Uterus (tissue), 2 donors: Measurements from ENCODE around the gene CILP.
A peak's percentile ranks its signal among the peaks of the same experiment; 100 is the strongest.

Experiments used
- CTCF ChIP-seq, 4 experiments: fragments of 200-600 bp in 2 of 4; fragments of 450-650 bp in 2 of 4; sonication (generic) in 2 of 4; IDR thresholded peaks; one replicate each; pipeline ENCODE4 v1.5.1; 2016 to 2019; ENCODE audit warnings: antibody characterized with exemption in 4 of 4, mild to moderate bottlenecking in 2 of 4, moderate library complexity in 1 of 4
- POLR2A ChIP-seq, 2 donors: fragments of 450-650 bp; IDR thresholded peaks; one replicate each; pipeline ENCODE4 v1.6.1; 2016; ENCODE audit warnings: antibody characterized with exemption in 2 of 2, mild to moderate bottlenecking in 1 of 2, moderate library complexity in 1 of 2

GRCh38 chr15:65184868-65185717, 26.2 kb downstream of the CILP start, which contains the start of gene CLPX:
- TF ChIP-seq CTCF (IDR thresholded peaks at IDR 0.05) (no peak), POLR2A (IDR thresholded peaks at IDR 0.05) (peak; percentile 45 to 70)
